ENCODE results near the gene PRCD.
"Not testable (repeated sequence)": the region's sequence is repeated elsewhere in the genome, so short reads cannot be mapped to it uniquely, and the experiment has no call there.

The PRCD gene

DNA sequence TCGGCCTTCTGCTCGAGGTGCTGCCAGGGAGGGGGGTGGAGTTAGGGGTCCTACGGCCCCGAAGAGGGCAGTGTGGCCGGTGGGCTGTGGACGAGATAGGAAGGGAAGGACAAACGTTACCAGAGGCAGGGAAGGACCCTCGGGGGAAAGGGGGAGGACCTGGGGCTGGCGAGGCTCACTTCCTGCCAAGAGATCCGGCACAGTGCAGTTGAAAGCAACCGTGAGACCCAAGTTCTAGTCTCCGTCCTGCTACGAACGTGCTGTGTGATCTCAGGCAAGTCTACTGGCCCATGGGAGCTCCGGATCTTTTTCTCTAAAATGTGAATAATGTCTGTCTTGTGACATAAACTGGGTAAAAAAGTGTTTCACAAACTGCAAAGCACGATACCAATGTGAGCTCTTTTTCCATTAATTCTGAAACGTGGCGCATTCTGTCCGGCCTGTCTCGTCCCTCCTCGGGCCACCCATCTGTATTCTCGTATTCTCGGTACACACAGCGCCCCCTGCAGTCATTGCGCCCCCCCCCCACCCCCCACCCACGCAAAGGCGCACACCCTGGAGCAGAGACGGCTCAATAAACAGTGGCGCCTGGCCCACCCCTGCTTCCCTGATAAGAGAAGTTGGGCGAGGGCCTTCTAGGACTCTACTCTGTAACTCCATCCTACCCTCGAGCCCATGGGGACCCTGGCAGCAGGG is 11.2 kb upstream of the PRCD start:
- DNase-seq: no peak

DNA sequence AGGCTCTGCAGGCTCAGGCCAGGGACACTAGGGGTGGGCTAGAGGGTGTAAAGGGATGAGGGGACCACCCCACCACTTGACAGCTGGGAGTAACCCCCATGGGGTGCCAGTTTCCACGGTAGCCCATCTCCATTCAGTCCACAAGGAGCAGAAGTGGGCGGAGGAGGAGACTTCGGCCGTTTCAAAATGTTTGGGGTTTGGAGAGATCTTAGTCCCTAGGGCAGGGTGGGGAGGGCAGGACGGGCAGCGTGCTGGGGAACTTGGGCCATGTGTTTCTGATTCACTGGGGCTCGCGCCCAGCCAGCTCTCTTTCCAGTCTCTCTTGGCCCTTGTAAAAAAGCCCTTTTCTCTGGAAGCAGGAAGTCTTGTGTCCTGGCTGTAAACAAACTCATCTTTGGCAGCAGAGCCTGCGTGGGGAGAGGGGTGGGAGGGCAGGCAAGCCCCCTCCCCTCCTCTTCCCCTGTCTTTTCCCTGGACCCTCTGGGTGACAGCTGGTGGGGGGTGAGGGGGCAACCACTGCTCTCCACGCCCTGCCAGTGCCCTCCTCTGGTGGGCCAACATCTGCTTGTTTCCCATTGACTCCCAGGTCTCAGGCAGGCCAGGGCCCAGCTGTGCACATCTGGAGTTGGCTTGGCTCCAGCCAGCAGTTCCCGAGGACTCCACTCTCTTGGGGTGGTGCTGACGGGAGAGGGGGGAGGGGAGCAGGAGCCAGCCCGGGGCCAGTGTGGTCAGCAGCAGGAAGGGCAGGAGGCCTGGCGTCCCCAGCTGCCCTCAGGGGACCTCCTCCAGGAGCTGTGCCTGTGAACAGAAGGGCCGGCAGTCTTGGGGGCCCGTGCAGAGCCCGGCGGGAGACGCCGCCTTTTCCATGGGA is 10.4 kb upstream of the PRCD start:
- no peak for DNase-seq

DNA sequence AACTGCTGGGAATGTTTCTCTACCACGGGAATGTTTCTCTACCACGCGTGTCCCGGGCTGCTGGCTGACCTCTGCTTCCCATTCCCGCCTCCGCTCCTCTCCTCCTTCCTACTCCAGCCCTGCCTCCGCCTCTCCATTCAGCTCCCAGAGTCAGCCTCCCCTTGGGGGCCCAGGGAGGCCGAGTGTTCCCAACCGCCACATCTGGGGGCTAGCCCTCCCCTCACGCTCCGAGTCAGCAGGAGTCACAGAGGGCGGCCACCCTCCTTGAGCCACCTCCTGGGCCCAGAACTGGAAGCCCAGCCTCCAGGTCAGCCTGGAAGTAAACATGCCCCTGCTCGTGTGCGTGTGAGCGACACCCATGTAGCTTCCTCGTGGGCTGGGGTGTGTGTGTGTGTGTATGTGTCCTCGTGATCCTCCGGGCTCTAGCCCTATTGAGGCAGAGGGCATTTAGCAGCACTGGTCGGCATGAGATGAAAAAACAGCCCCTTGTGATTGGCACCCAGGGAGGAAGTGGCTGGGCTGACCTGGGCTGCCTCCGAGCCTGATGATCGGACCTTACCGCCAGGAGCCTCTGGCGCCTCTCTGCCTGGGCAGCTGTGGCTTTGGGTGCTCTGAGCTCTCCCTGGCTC is 9.6 kb upstream of the PRCD start:
- DNase-seq: no peak

DNA sequence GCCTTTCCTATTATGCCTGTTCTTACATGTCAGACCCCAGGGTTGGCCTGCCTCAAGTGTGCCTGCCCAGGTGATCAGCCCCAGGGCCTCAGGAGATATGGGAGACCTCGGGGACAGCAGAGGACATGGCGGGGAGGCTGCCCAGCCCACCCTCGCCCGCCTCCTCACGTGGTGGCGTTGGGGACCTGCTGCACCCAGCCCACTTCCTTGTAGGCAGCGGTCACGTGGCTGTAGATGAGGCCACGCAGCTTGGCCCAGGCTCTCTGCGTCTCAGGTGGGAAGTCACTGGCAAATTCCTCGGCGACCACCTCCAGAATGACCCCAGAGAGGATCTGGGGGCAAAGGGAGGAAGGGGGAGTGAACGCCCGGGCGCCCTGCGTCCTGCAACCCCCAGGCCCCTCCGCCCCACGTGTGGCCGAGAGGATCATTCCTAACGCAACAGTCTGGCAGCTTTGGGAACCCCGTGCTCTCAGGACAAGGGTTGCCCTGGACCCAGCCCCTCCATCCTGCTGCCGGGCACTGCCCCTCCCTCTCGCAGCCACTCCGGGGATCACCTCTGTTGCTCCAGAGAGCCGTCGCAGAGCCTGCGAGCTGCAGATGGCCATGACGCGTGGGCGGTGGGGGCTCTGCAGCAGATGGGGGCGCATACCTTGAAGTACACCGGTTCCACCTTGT is 8.9 kb upstream of the PRCD start:
- DNase-seq: no peak

DNA sequence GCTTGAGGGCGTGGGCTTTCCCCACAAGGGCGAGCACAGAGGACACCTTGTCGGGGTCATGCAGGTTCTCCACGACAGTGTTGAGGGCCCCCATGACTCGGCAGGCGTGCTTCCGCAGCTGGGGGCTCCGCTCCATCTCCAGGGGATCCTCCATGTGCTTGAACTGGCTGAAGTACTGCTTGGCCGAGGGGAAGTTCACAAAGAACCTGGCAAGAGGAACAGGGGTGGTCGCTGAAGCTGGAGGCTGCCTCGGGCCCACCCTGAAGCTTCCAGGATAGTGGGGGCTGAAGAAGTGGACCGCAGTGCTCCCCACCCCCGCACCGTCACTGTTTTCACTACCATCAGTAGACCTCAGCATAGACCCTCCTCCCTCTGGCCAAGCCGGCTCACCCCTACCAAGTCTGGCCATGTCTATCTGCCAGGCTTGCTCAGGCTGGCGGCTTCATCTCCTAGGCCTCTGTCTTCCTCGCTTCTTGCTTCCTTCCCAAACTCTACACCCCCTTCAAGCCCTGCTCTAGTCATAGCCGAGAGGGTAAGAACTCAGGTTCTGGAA is 8.3 kb upstream of the PRCD start:
- no peak for DNase-seq

DNA sequence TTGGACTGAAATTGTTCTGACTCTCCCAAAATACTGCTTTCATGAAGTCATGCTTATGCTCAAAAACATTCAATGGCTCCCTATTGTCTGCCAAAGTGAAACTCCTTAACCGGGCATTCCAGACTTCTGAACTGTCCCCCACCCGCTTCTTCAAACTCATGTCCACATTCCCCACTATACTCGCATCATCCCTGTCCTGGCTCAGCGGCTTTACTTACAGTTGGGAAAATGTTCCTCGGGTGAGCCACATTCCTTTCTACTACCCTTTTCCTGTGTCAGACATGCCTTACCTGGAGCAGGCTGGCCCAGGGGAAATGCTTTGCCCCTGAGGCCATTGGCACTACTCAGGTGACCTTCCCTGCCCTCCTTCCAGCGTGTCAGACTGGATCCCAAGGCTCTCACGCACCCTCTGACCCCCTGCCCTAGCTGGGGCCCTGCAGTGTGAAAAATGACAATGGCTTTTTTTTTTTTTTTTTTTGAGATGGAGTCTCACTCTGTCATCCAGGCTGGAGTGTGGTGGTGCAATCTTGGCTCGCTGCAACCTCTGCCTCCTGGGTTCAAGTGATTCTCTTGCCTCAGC is 7.7 kb upstream of the PRCD start:
- no peak for DNase-seq

DNA sequence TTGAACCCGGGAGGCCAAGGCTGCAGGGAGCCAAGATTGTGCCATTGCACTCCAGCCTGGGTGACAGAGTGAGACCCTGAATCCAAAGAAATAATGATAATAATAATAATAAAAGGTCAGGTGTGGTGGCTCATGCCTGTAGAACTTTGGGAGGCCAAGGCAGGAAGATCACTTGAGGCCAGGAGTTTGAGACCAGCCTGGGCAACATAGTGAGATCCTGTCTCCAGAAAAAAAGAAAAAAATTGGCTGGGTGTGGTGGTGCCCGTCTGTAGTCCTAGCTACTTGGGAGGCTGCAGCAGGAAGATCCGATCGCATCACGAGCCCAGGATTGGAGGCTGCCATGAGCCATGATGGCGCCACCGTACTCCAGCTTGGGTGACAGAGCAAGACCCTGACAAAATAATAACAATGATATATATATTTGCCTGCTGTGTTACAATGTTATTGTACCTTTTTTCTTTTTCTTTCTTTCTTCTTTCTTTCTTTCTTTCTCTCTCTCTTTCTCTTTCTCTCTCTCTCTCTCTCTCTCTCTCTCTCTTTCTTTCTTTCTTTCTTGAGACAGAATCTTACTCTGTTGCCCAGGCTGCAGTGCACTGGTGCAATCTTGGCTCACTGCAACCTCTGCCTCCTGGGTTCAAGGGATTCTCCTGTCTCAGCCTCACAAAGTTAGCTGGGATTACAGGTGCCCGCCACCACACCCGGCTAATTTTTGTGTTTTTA is 6.0 kb upstream of the PRCD start:
- not testable (repeated sequence) for DNase-seq

DNA sequence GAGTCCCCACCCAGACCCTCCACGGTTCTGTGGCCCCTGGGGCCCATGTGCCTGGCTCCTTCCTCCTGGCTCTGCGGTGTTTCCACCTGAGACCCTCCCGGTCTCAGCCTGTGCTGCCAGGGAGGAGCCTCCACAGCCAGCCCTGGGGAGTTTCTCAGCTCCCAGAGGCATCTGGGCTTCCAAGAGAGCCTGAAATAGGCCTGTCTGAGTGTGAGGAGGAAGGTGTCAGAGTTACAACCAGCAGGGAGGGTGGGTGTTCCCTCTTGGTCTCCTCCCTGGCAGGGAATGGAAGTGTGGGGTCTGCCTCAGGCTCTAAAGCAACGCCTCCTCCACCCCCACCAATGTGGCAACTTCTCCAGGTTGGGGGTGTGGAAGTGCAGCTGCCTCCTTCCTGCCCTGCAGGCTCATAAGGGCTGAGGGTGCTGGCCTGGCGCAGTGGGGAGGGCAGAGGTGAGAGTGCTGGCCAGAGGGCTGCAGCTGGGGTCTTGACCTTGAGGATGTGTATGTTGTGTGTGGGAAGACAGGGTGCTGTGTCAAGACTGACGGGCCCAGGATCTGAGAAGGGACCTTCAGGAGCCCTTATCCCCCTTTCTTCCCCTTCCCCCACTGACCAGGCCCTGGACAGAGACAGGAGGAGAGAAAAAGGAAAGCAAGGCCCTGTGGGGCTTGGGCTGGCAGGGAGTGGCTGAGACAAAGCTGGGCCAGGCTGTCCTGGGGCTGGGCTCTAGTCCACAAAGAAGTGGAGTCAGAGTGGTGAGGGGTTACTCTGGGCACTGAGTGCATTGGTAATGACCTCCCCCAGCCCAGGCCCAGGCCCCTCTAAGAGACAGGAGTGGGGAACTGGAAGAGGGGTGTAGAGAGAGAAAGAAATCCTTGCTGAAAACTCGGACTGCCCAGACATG is 4.8 kb upstream of the PRCD start:
- DNase-seq: no peak

DNA sequence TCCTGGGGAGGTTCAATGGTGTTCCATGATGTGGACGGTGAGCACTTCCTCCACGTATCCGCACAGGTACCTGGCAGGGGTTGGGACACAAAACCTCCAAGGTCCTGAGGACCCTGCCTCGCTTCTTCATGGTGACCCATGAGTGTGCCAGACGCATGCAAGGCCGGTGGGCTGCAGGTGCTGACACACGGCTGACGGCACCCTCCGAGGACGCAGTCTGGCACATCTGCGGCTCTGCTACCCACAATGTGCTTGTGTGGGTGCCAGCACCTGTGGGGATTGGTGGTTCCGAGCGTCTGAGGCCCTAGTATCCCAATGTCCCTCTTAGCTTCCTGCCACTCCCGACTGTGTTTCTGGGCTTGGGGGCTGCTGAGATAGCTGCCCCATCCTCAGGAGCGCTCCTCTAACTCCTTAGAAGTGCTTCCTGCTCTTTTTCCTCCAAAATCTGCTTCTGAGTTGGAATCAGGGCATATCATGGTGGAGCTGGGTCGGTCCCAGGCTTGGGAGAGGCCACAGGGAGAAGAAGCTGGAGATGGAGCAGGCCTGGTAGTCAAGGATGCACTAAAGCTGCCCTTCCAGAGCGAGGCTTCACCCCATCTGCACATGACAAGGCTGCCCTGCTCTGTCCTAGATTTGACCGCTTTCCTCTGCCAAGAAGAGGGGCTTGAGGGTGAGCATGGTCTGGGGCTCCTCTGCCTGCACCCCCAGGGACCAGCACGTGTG is 3.9 kb upstream of the PRCD start:
- DNase-seq: no peak

DNA sequence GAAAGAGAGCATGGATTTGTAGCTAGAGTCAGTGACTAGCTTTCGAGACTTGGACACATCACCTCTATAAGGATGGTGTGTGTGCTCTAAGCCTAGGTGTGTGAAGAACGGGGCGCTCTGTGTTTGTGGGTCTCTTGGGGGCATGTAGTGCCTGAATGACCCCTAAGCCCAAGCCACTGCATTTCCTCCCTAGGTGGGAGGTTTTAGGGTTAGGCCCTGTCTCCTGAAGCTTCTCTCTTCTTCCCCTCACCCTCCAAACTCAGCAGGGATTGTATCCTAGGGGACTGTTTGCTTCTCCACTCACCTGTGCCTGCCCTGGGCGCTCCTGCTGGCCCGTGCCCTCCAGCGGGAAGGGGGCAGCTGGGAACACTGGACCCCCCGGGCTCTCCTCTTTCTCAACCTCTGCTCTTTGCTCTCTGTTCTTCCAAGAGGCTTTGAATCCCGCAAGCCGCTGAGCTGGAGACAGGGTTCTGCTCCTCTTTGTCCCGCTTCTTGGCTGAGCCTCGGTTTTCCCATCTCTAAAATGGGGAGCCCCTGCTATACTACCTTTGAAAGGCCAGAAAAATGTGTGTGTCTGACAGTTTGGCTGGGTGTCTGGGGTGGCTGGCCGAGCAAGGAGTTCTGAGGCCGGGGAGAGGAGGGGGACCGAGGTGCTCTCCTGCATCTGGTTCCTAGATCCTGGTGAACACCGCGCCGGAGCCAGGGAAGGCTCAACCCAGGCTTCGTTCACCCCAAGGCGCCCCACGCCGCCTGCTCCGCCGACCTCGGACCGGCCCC is 3.1 kb upstream of the PRCD start:
- no peak for DNase-seq

DNA sequence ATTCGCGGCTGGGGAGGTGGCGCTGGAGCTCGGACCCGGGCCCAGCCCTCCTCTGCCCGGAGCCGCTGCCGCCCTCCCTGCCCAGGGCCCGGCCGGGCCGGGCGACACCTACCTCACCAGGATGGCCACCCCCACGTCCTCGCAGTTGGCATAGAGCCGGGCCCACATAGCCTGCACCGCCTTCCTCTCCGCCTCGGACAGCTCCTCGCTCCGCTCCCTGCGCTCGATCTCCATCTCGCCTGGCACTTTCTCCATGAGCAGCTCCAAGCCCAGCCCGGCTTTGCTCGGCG is 2.6 kb upstream of the PRCD start:
- DNase-seq: no peak

DNA sequence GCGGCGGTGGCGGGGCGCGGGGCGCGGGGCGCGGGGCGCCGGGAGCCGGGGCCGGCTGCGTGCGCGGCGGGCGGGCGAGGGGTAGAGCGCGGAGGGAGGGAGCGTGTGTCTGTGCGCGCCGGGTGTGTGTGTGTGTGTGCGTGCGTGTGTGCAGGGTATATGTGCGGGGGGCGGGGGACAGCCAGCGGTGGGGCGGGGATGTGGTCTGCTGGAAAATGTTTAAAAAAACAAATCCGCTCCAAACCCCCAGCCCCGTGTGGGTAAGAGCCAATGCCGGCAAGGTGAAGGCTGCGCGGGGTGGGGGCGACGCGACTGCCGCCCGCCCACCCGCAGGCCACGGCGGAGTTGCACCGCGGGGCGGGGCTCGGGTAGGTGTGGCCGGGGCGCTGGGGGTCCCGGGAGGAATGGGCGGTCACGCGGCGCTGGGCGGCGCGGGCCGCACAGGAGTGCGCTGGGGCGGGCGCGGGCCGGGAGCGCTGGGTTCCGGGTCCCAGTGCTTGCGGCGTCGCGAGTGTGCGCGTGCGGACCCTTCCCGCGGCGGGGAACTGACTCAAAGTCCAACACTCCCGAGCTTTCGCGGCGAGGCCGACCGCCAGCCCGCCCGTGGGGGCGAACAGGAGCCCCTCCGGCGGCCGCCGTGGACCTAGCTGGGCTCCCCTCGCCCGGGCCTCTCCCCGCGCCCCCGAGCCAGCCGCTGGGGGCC is 2.1 kb upstream of the PRCD start, which contains the start of gene CYGB:
TSS of gene CYGB (minus strand) at position 132 of the 703 bp plus-strand sequence. CDS start 167 bp downstream, outside the sequence.
- DNase-seq: no peak

DNA sequence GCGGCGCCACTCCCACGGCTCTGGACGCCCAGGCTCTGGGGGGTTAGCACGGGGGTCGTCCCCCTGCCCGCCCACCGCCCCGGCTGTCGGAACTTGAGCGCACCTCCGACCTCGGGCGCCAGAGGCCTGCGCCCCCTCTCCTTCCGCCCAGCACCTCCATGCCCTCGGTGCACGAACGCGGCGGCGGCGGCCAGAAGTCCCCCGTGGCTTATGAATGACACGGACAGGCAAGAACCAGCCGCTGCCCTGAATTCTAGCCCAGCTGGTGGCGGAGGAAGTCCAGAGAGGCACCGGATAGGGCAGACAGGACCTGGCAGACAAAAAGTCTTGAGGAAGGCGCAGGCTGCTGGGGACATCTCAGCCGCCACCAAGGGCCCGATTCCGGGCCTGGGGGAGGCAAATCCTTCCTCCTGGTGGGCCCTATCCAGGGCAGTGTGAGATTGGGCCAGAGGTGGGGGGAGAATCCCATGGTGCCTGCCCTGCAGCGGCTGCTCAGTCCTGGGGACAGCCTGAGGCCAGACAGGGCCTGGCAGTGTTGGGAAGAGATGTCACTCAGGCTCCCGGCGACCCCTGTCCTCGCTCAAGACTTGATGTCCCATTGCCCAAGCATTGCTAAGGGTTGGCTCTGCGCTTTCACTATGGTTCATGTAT is 1.4 kb upstream of the PRCD start:
- no peak for DNase-seq

DNA sequence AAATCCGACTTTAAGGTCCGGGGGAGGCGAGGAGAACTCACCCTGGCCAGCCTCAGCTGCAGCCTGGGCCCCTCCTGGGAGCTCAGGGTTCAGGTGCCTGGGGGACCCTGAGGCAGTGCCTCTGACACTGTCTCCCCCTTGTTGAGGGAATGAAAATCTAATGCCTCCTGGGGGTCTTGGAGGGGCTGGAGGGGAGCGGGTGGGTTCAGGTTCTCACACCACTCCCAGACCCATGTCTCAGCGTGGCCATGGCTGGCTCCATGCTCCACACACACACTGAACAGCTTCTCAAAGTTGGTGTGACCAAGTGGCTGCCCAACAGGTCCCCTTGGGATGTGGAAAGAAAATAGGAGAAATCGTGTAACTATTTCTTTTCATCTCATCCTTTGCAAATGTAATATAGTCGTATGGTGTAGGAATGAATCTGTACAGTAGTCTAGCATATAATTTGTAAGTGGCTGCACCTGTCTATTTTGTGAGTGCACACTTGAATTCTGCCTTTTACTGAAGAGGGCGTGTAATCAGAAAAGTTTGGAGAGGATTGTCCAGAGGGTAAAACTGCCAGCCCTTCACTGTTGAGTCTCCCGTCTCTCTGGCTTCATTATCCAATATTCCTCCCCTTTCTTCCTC is 788 bp upstream of the PRCD start:
- no peak for DNase-seq

DNA sequence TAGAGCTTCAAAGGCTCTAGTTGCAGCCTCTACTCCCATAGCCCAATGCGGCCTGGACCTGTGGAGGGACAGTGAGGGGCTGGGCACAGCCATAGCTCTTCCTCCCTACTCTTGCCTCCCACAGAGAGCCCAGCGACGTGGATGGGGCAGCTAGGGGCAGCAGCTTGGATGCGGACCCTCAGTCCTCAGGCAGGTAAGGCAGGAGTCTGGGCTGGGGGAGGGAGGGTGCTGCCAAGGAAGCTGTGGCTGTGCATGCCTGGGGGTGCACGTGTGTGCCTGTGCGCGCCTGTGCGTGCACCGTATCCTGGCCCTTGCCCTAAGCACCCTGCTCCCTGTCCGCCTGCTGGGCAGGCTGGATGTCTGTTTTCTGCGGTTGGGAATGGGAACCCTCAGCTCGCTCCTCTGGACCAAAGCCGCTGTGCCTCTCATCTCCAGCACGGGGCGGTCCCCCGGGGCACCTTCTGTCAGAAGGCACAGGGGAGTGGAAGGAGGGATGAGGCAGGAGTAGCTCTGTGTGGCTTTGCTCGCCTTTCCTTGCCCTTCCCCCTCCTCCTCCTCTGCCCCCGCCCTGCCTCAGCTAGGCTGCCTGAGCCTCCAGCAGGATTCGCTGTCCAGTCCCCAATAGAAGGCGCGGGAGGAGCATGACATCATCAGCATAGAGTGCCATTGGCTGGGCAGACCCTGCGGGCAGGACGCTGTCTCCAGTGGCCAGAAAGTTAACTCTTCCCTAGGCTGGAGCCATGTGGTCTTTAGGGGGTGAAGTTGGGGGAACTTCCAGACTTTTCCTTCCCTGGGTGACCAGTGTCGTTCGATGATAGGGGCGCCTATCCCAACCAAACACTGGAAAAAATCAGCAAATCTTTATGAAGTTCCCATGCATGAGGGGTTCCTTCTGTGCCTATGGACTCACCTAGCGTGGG is 797 bp downstream of the PRCD start:
- peak; percentile 45 for DNase-seq

DNA sequence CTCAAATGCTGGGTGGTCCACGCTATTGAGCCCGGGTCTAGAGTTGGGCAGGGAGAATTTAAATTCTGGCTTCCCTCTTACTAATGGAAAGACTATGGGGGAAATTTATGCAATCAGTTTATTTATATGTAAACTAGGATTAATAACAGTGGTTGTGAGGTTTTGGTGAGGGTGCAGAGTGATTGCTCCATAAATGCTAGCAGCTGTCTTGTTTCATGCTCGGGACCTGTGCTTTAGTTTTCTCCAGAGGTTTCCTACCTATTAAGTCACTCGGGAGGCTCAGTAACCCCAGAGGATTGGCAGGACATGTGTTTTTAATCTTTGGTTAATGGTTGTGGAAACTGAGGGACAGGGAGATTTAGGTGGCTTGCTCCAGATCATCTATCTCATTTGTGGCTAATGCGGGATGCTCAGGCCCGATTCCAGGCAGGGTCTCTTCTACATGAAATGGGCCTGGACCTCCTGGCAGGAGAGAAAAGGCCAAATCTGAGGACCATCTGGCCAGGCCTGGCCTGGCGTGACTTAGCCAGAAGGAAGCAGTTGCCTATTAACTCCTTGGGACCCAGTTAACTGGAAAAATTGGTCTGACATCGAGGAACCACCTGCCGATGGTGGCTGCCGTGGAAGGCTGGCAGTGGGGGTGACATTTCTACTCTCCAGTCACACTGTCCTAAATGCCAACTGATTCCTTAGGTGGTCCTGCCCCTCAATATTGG is 2.1 kb downstream of the PRCD start:
- no peak for DNase-seq

Data from activated CD4-positive, alpha-beta T cell treated with anti-CD3 and anti-CD28 coated beads, Interleukin-10, Interleukin-2, amounts not matched to agents 100 ng/mL and 50 ng/mL, durations not matched to agents 16 hours and 8 hours (primary cell).